Lower lobe of right lung (tissue), 2 donors: ENCODE data around the gene ULBP1. TPM values are rescaled to one million over a fixed set of nuclear protein-coding genes. Genes with fewer than 3 reads are reported as not detected.
"Not testable (repeated sequence)": the region's sequence is repeated elsewhere in the genome, so short reads cannot be mapped to it uniquely, and the experiment has no call there.

Experiments
- ATAC-seq, 2 donors: fragments of 200-7000 bp; cut with Tn5 transposase; one replicate each; pipeline ENCODE4 v1.9.1; 2020 to 2022; ENCODE audit warnings: mild to moderate bottlenecking in 2 of 2, moderate library complexity in 2 of 2
- DNase-seq: peaks from one replicate; pipeline ENCODE4 v3.0.0-alpha.2; 2020
- H3K27ac ChIP-seq: fragments of 200-600 bp; one replicate; pipeline ENCODE4 v1.8.0; 2022
- H3K27me3 ChIP-seq: fragments of 200-600 bp; one replicate; pipeline ENCODE4 v1.8.0; 2022; ENCODE audit warnings: low read depth
- H3K36me3 ChIP-seq: fragments of 200-600 bp; one replicate; pipeline ENCODE4 v1.8.0; 2022; ENCODE audit warnings: mild to moderate bottlenecking
- H3K4me1 ChIP-seq: fragments of 200-600 bp; one replicate; pipeline ENCODE4 v1.8.0; 2022
- H3K4me3 ChIP-seq: fragments of 200-600 bp; one replicate; pipeline ENCODE4 v1.8.0; 2022; ENCODE audit warnings: mild to moderate bottlenecking
- H3K9me3 ChIP-seq: fragments of 200-600 bp; one replicate; pipeline ENCODE4 v1.8.0; 2022
- CTCF ChIP-seq: fragments of 200-600 bp; IDR thresholded peaks from one replicate; pipeline ENCODE4 v1.8.0; 2022; ENCODE audit warnings: antibody characterized with exemption, mild to moderate bottlenecking
- intact Hi-C: fragments of 100-400 bp; cut with DNase I; formaldehyde crosslinking; loops from one replicate; pipeline ENCODE4 v1.11.0; 2022
- total RNA-seq: library from RNA; stranded (reverse); fragmentation: NEBNext Ultra II Directional; extraction: Animal tissue kit (Norgen Biotek cat#: 25700); gene quantifications from one replicate; pipeline ENCODE4 v1.2.1, GENCODE V29; 2021
- donor health status: DM: no; HTN: yes; CAD: no; lungs with severe emphysema.

ULBP1 gene
- total RNA-seq, 1 donor from 2014 or later = 2.0 TPM

DNA sequence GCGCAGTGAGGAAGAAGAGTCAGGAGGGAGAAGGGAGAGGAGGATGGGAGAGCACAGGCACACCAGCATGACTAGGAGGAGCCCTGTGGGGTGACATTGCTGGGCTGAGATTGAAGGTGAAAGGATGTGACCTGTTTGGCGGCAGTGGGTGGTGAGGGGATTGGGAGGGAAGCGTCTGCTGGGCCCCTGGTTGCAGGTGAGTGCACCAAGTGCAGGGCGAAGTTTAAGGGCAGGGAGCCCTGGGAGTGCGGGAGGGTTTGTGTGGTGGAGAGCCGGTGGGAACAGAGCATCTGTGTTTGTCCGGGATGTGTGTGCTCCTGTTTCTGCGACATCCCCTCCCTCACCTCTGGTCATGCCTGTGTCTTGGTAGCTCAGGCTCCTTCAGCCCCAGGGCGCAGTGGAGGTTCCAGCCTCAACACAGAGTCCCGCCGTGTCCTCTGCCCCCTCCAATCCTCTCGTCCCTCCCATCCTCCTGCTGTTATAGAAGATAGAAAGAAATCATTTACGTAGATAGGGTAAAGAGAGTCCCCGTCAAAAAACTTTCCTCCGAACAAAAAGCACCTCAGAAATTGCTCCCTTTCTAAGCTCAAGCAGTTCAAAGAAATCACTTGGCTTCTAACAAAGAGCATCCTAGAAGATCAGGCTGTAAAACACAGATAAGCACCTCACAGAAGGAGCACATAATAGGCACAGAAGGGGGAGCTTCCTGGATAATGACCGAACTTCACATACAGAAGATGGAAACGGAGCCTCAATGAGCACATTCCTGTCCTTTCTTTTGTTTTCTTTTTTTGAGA lies 25.0 kb downstream of the ULBP1 start:
- H3K27me3 ChIP-seq = peaks cover 93% of the 10 kb centered on the region
- peaks cover 21% of the 10 kb centered on the region for H3K4me1 ChIP-seq
- no peaks in the 10 kb centered on the region for H3K36me3 ChIP-seq
- no peak overlapping the region for H3K4me3 ChIP-seq
- H3K9me3 ChIP-seq = no peaks in the 10 kb centered on the region
- intact Hi-C loops = no loop called here
- no peak for TF ChIP-seq CTCF
- no peak for DNase-seq
- H3K27ac ChIP-seq = no peak overlapping the region
- ATAC-seq = no peak

DNA sequence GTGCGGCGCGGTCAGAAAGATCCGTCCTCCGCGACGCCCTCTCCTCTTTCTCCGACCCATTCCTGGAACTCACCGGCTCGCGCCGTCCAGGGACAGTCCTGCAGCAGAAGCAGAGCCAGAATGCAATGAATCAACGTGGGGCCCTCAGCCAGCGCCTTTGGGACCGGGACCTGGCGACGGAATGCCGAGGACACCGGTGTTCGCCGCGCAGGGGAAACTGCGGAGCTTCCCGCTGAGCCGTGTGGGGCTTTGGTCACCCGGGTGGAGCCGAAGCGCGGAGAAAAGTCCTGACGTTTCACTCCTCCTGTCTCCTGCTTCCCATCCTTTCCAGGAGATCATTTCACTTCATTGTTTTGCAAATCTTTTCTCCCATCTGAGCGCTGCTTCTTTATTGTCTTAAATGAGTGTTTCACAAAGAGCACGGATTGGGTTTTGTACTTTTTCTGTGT lies 26.5 kb downstream of the ULBP1 start:
- ATAC-seq (peak in 1 of 2 donors; percentile 34), DNase-seq (no peak)
- H3K27ac ChIP-seq = no peak overlapping the region
- peaks cover 98% of the 10 kb centered on the region for H3K27me3 ChIP-seq
- no peak for TF ChIP-seq CTCF
- intact Hi-C loops = no loop called here
- no peaks in the 10 kb centered on the region for H3K36me3 ChIP-seq
- H3K9me3 ChIP-seq = no peaks in the 10 kb centered on the region
- H3K4me1 ChIP-seq = peaks cover 21% of the 10 kb centered on the region
- peak overlapping the region; percentile 41 for H3K4me3 ChIP-seq

- H3K4me3 ChIP-seq = peak overlapping the region; percentile 41
- TF ChIP-seq CTCF = no peak
- H3K36me3 ChIP-seq = no peaks in the 10 kb centered on the region
- intact Hi-C loops = no loop called here
- no peak overlapping the region for H3K27ac ChIP-seq
- DNase-seq (no peak), ATAC-seq (peak; percentile 36 to 40)
- peaks cover 21% of the 10 kb centered on the region for H3K4me1 ChIP-seq
- H3K27me3 ChIP-seq = peaks cover 98% of the 10 kb centered on the region
- no peaks in the 10 kb centered on the region for H3K9me3 ChIP-seq
Measured at GRCh38 chr6:149990661-149991471, 27.1 kb downstream of the ULBP1 start.

- DNase-seq, H3K36me3 ChIP-seq, H3K9me3 ChIP-seq, H3K27ac ChIP-seq, intact Hi-C loops, H3K4me3 ChIP-seq: not testable (repeated sequence)
- peaks cover 21% of the 10 kb centered on the region for H3K4me1 ChIP-seq
- peak in 1 of 2 donors; percentile 61 for ATAC-seq
- H3K27me3 ChIP-seq = peaks cover 96% of the 10 kb centered on the region
Measured at GRCh38 chr6:149991472-149991795, 27.7 kb downstream of the ULBP1 start.

- DNase-seq (no peak), ATAC-seq (no peak)
- no peaks in the 10 kb centered on the region for H3K36me3 ChIP-seq
- no peak overlapping the region for H3K4me3 ChIP-seq
- H3K9me3 ChIP-seq = no peaks in the 10 kb centered on the region
- intact Hi-C loops = no loop called here
- H3K27me3 ChIP-seq = peaks cover 95% of the 10 kb centered on the region
- peaks cover 21% of the 10 kb centered on the region for H3K4me1 ChIP-seq
- no peak for TF ChIP-seq CTCF
- H3K27ac ChIP-seq = no peak overlapping the region
Measured at GRCh38 chr6:149991838-149992237, 28.1 kb downstream of the ULBP1 start.

GRCh38 chr6:149995235-149995750 lies 31.6 kb downstream of the ULBP1 start:
- TF ChIP-seq CTCF = no peak
- intact Hi-C loops = no loop called here
- peaks cover 64% of the 10 kb centered on the region for H3K27me3 ChIP-seq

More at GRCh38 chr6:149995235-149995750, 31.6 kb downstream of the ULBP1 start:
- H3K27ac ChIP-seq = no peak overlapping the region
- no peak overlapping the region for H3K4me3 ChIP-seq
- ATAC-seq (no peak), DNase-seq (no peak)
- no peaks in the 10 kb centered on the region for H3K9me3 ChIP-seq
- no peaks in the 10 kb centered on the region for H3K36me3 ChIP-seq
- H3K4me1 ChIP-seq = peaks cover 14% of the 10 kb centered on the region
